ENCODE data around the gene MBD6.

Gene MBD6

GRCh38 chr12:57533108-57533507, 10.5 kb downstream of the MBD6 start:
- Histone ChIP-seq H3F3A (ENCODE audit: insufficient read depth, low read length) (no peaks in the 10 kb centered on the region; the same call in 1 of the 2 replicates), H3K4me2 (ENCODE audit: low read depth, low read length) (no peak overlapping the region), H3K27ac (ENCODE audit: low read length) (no peak overlapping the region), H4K20me1 (ENCODE audit: insufficient read depth, low read length) (no peaks in the 10 kb centered on the region), H3K9me2 (replicated peaks; ENCODE audit: insufficient read depth, low read length) (no peaks in the 10 kb centered on the region), H3K9ac (ENCODE audit: low read length) (no peak overlapping the region), H3K4me1 (ENCODE audit: low read length) (no peaks in the 10 kb centered on the region), H3K36me3 (replicated peaks; ENCODE audit: insufficient read depth, low read length) (peaks cover 3% of the 10 kb centered on the region; the same call in 1 of the 2 replicates), H3K27me3 (replicated peaks; ENCODE audit: insufficient read depth, low read length) (no peaks in the 10 kb centered on the region), H3K9me3 (replicated peaks; ENCODE audit: insufficient read depth, low read length) (no peaks in the 10 kb centered on the region), H3K79me2 (ENCODE audit: low read length) (no peaks in the 10 kb centered on the region; the same call in 1 of the 2 replicates), H3K4me3 (ENCODE audit: low read length) (no peak overlapping the region), H2AFZ (ENCODE audit: low read length) (no peak overlapping the region)
- TF ChIP-seq EZH2phosphoT487 (IDR thresholded peaks at IDR 0.05; ENCODE audit: low read length), result no peak
- TF ChIP-seq CTCF (IDR thresholded peaks at IDR 0.05; ENCODE audit: low read length), result no peak
- no peak for TF ChIP-seq EZH2 (optimal IDR thresholded peaks at IDR 0.05; ENCODE audit: low read depth, low read length)
- DNase-seq, result no peak

GRCh38 chr12:57534250-57534649, 11.6 kb downstream of the MBD6 start:
- no peak overlapping the region for H3K9ac ChIP-seq (ENCODE audit: low read length)
- H3K9me2 ChIP-seq (replicated peaks; ENCODE audit: insufficient read depth, low read length), result no peaks in the 10 kb centered on the region
- H2AFZ ChIP-seq (ENCODE audit: low read length), result no peak overlapping the region
- H3K4me3 ChIP-seq (ENCODE audit: low read length), result no peak overlapping the region
- DNase-seq, result no peak
- no peaks in the 10 kb centered on the region for H4K20me1 ChIP-seq (ENCODE audit: insufficient read depth, low read length)
- no peaks in the 10 kb centered on the region for H3K79me2 ChIP-seq (ENCODE audit: low read length)
- H3K4me2 ChIP-seq (ENCODE audit: low read depth, low read length), result no peak overlapping the region
- H3F3A ChIP-seq (ENCODE audit: insufficient read depth, low read length), result no peaks in the 10 kb centered on the region; the same call in 1 of the 2 replicates
- no peak overlapping the region for H3K27ac ChIP-seq (ENCODE audit: low read length)
- H3K27me3 ChIP-seq (replicated peaks; ENCODE audit: insufficient read depth, low read length), result no peaks in the 10 kb centered on the region
- H3K9me3 ChIP-seq (replicated peaks; ENCODE audit: insufficient read depth, low read length), result no peaks in the 10 kb centered on the region
- no peaks in the 10 kb centered on the region for H3K4me1 ChIP-seq (ENCODE audit: low read length)
- no peak for TF ChIP-seq EZH2phosphoT487 (IDR thresholded peaks at IDR 0.05; ENCODE audit: low read length)
- TF ChIP-seq EZH2 (optimal IDR thresholded peaks at IDR 0.05; ENCODE audit: low read depth, low read length), result no peak
- TF ChIP-seq CTCF (IDR thresholded peaks at IDR 0.05; ENCODE audit: low read length), result no peak
- 0 out of 2 replicates have a peak, but pooled peaks cover 3% of the 10 kb centered on the region for H3K36me3 ChIP-seq (replicated peaks; ENCODE audit: insufficient read depth, low read length)

- no peak overlapping the region for H3K27ac ChIP-seq (ENCODE audit: low read length)
- TF ChIP-seq EZH2phosphoT487 (IDR thresholded peaks at IDR 0.05; ENCODE audit: low read length), result no peak
- TF ChIP-seq CTCF (IDR thresholded peaks at IDR 0.05; ENCODE audit: low read length), result no peak
- no peak for TF ChIP-seq EZH2 (optimal IDR thresholded peaks at IDR 0.05; ENCODE audit: low read depth, low read length)
- H3K9me3 ChIP-seq (replicated peaks; ENCODE audit: insufficient read depth, low read length), result no peaks in the 10 kb centered on the region
- no peak overlapping the region for H3K4me3 ChIP-seq (ENCODE audit: low read length)
- no peaks in the 10 kb centered on the region for H4K20me1 ChIP-seq (ENCODE audit: insufficient read depth, low read length)
- no peaks in the 10 kb centered on the region for H3K4me1 ChIP-seq (ENCODE audit: low read length)
- H3K9ac ChIP-seq (ENCODE audit: low read length), result no peak overlapping the region
- 0 out of 2 replicates have a peak, but pooled peaks cover 3% of the 10 kb centered on the region for H3K36me3 ChIP-seq (replicated peaks; ENCODE audit: insufficient read depth, low read length)
- DNase-seq, result no peak
- H3K27me3 ChIP-seq (replicated peaks; ENCODE audit: insufficient read depth, low read length), result no peaks in the 10 kb centered on the region
- no peaks in the 10 kb centered on the region for H3K9me2 ChIP-seq (replicated peaks; ENCODE audit: insufficient read depth, low read length)
- H3F3A ChIP-seq (ENCODE audit: insufficient read depth, low read length), result no peaks in the 10 kb centered on the region; the same call in 1 of the 2 replicates
- H2AFZ ChIP-seq (ENCODE audit: low read length), result no peak overlapping the region
- H3K4me2 ChIP-seq (ENCODE audit: low read depth, low read length), result no peak overlapping the region
- H3K79me2 ChIP-seq (ENCODE audit: low read length), result no peaks in the 10 kb centered on the region
Observed at GRCh38 chr12:57534991-57535543, 12.4 kb downstream of the MBD6 start.

Data from MM.1S (cell line).